ENCODE data around the gene MR1. TPM values are rescaled to one million over a fixed set of nuclear protein-coding genes. Genes with fewer than 3 reads are reported as not detected.

MR1 gene
- total RNA-seq, 1 donor, result 35.8 TPM

GRCh38 chr1:181095763-181096184 lies 62.0 kb downstream of the MR1 start:
- H3K4me3 ChIP-seq (ENCODE audit: low read depth, low read length), result peak overlapping the region; percentile 16
- TF ChIP-seq, protein P1, sequence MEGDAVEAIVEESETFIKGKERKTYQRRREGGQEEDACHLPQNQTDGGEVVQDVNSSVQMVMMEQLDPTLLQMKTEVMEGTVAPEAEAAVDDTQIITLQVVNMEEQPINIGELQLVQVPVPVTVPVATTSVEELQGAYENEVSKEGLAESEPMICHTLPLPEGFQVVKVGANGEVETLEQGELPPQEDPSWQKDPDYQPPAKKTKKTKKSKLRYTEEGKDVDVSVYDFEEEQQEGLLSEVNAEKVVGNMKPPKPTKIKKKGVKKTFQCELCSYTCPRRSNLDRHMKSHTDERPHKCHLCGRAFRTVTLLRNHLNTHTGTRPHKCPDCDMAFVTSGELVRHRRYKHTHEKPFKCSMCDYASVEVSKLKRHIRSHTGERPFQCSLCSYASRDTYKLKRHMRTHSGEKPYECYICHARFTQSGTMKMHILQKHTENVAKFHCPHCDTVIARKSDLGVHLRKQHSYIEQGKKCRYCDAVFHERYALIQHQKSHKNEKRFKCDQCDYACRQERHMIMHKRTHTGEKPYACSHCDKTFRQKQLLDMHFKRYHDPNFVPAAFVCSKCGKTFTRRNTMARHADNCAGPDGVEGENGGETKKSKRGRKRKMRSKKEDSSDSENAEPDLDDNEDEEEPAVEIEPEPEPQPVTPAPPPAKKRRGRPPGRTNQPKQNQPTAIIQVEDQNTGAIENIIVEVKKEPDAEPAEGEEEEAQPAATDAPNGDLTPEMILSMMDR (IDR thresholded peaks at IDR 0.05; ENCODE audit: insufficient read depth, low read depth, low read length), result no peak
- no peak for DNase-seq (ENCODE audit: low read depth)

DNA sequence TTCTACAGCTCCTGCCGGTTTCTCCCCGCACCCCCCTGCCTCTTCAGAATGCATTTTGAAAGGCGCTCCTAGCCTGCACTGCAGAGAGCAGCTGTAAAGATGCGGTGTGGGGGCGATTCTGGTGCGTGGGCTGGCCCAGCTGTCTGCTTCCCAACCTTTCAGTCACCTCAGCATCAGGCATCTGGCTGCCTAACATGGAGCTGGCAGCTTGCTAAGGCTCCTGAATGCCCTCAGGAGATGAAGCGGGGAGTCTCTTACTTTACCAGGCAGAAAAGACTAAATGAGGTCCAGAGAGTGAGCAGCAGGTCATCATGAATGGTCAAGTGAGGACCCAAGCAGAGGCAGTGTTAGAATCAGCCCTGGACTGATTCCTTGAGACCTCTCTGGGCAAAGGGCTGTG lies 63.5 kb downstream of the MR1 start:
- peak; percentile 42 for DNase-seq (ENCODE audit: low read depth)
- TF ChIP-seq, protein P1 (IDR thresholded peaks at IDR 0.05; ENCODE audit: insufficient read depth, low read depth, low read length), result no peak
- H3K4me3 ChIP-seq (ENCODE audit: low read depth, low read length), result no peak overlapping the region

DNA sequence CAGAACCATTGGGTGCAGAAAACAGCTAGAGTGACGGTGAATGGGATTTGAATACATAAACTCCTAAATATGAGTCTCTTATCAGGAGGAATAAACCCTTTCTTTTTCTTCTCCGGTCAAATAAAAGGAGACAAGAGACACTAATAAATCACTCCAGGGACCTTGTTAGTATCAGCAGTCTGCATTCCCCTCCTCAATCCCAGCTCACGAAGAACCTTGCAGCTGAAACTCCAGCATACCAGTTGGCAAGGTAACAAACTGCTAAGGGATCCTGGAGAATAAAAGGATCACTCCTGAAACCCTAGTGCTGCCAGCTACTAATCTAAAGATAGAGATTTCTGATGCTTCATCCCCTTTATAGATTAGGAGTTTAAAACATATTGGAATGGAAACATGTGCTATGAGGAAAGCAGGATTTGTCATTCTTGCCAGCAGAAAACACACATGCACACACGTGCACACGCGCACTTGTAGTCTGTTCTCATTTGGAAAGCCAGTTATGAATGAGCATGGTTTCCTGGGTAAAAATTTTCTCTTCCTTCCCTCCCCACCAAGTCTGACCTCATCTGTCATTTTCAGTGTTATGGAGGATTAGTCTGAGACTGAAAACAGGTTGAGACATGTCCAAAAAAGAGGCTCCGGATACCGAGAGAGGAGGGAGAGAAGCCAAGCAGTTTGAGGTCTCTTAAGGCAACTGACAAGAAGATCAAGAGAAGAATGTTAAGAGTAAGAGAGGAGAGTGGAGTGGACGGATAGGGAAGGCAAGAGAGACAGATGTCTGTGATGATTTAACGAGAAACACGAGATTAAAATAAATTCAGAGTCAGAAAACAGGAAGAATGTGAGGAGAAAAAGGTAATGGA lies 65.6 kb downstream of the MR1 start:
- TF ChIP-seq, protein P1 (IDR thresholded peaks at IDR 0.05; ENCODE audit: insufficient read depth, low read depth, low read length), result no peak
- no peak overlapping the region for H3K4me3 ChIP-seq (ENCODE audit: low read depth, low read length)
- DNase-seq (ENCODE audit: low read depth), result peak; percentile 83

- H3K4me3 ChIP-seq (ENCODE audit: low read depth, low read length), result no peak overlapping the region
- DNase-seq (ENCODE audit: low read depth), result no peak
- TF ChIP-seq, protein P1 (IDR thresholded peaks at IDR 0.05; ENCODE audit: insufficient read depth, low read depth, low read length), result no peak
Observed at GRCh38 chr1:181100015-181100905, 66.5 kb downstream of the MR1 start.

DNA sequence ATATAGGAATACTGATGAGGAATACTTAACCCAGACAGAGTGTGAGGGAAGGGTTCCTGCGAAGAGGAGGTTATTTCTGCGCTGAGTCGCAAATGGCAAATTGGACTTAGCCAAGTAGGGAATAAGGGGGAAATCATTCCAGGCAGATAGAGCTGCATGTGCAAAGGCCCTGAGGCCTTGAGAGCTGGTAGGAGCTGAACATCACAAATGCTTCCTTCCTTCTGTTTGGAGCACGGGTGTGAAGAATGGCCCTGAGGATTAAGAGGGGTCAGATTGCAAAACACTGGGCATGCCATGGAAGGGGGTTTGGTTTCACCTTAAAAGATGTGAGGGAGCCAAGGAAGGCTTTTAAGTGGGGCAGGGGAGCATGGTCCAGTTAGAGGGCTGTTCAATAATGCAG lies 67.2 kb downstream of the MR1 start:
- no peak overlapping the region for H3K4me3 ChIP-seq (ENCODE audit: low read depth, low read length)
- TF ChIP-seq, protein P1 (IDR thresholded peaks at IDR 0.05; ENCODE audit: insufficient read depth, low read depth, low read length), result no peak
- DNase-seq (ENCODE audit: low read depth), result no peak

DNA sequence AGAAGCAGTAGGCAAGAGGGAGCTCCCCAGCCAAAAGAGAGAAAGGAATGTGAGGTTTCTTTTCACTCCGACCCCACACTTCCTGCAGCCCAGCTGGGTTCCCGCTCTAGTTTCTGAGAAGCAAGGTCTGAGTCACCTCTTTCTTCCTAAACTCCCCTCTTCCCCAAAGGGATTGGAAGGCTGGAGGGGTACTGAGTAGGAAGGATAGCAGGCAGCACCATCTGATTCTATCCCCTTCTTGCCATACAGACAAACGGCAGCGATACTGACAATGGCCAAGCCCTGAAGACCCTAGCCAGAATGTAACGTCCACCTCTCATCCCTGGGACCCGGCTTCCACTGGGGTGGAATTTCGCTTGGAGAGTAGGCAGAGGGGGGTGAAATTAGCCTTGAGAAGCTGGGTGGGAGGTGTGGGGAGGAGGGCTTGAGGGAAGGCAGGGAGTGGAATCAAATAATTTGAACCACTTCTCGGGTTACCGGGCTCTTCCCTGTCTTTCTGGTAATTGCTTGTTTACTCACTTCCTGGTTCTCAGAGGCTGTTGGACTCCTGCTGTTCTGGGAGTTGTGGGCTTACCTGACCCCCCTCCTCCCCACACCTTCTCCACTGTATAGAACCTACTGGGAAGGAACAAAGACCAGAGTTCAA lies 67.9 kb downstream of the MR1 start:
- peak overlapping the region; percentile 13 for H3K4me3 ChIP-seq (ENCODE audit: low read depth, low read length)
- TF ChIP-seq, protein P1 (IDR thresholded peaks at IDR 0.05; ENCODE audit: insufficient read depth, low read depth, low read length), result no peak
- peak; percentile 64 for DNase-seq (ENCODE audit: low read depth)
